ENCODE data around the gene NUDT1. TPM values are rescaled to one million over a fixed set of nuclear protein-coding genes. Genes with fewer than 3 reads are reported as not detected.
A peak's percentile ranks its signal among the peaks of the same experiment; 100 is the strongest.

The NUDT1 gene
- total RNA-seq, 1 experiment from 2014 or later, result 92.6 TPM

DNA sequence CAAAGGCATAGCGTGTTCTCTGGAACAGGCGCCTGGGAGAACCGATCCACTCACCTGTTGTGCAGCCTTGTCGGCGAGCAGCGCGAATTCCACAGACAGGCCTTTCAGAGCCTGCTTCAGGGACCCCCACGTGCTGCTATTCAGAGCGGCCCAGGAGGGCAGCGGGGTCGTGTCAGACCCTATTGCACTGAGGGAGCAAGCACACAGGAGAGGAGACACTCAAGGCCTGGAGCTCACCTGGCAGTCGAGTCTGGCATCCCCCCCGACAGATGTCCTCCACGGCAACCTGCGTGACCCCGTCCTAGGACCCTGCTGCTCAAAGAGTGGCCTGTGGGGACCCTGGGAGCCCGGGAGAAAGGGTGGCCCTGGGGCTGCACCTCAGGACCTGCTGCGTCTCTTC is 21.1 kb downstream of the NUDT1 start:
- Histone ChIP-seq H3K4me3 (ENCODE audit: low read depth in 2 of 2, low read length in 2 of 2) (no peak overlapping the region), H3K27ac (ENCODE audit: low read length) (no peak overlapping the region), H3K4me1 (ENCODE audit: control insufficient read depth, insufficient read depth, low read length) (peaks cover 9% of the 10 kb centered on the region), H3K9me3 (ENCODE audit: control insufficient read depth, insufficient read depth, low read depth, low read length) (no peaks in the 10 kb centered on the region), H3K27me3 (ENCODE audit: control insufficient read depth, insufficient read depth, low read length) (no peaks in the 10 kb centered on the region), H3K36me3 (ENCODE audit: control insufficient read depth, insufficient read depth, low read length) (no peaks in the 10 kb centered on the region)
- CTCF ChIA-PET, result no interaction called here
- ATAC-seq (no peak), DNase-seq (ENCODE audit: low read depth, low spot score) (no peak)
- POLR2A ChIA-PET, result no interaction called here
- intact Hi-C loops (cut with micrococcal nuclease; ENCODE audit: unreplicated experiment), result no loop called here
- in situ Hi-C loops (cut with HindIII; ENCODE audit: low pct_unique_long_range_greater_than_20kb, low sequenced_read_pairs), result no loop called here
- TF ChIP-seq, protein P1, sequence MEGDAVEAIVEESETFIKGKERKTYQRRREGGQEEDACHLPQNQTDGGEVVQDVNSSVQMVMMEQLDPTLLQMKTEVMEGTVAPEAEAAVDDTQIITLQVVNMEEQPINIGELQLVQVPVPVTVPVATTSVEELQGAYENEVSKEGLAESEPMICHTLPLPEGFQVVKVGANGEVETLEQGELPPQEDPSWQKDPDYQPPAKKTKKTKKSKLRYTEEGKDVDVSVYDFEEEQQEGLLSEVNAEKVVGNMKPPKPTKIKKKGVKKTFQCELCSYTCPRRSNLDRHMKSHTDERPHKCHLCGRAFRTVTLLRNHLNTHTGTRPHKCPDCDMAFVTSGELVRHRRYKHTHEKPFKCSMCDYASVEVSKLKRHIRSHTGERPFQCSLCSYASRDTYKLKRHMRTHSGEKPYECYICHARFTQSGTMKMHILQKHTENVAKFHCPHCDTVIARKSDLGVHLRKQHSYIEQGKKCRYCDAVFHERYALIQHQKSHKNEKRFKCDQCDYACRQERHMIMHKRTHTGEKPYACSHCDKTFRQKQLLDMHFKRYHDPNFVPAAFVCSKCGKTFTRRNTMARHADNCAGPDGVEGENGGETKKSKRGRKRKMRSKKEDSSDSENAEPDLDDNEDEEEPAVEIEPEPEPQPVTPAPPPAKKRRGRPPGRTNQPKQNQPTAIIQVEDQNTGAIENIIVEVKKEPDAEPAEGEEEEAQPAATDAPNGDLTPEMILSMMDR (IDR thresholded peaks at IDR 0.05), result no peak
- BruUV-seq (replicated peaks), result no TSS peak

- Histone ChIP-seq H3K4me1 (ENCODE audit: control insufficient read depth, insufficient read depth, low read length) (peaks cover 9% of the 10 kb centered on the region), H3K4me3 (ENCODE audit: low read depth in 2 of 2, low read length in 2 of 2) (no peak overlapping the region), H3K27me3 (ENCODE audit: control insufficient read depth, insufficient read depth, low read length) (no peaks in the 10 kb centered on the region), H3K27ac (ENCODE audit: low read length) (no peak overlapping the region), H3K9me3 (ENCODE audit: control insufficient read depth, insufficient read depth, low read depth, low read length) (no peaks in the 10 kb centered on the region), H3K36me3 (ENCODE audit: control insufficient read depth, insufficient read depth, low read length) (no peaks in the 10 kb centered on the region)
- ChIA-PET POLR2A (no interaction called here), CTCF (no interaction called here)
- ATAC-seq (no peak), DNase-seq (ENCODE audit: low read depth, low spot score) (no peak)
- intact Hi-C loops (cut with micrococcal nuclease; ENCODE audit: unreplicated experiment), result no loop called here
- TF ChIP-seq SIN3A (IDR thresholded peaks at IDR 0.05; ENCODE audit: borderline replicate concordance, insufficient read depth, low read depth, low read length) (no peak), TCF7L2 (IDR thresholded peaks at IDR 0.05; ENCODE audit: low read depth, low read length) (no peak), POLR2AphosphoS5 (IDR thresholded peaks at IDR 0.05; ENCODE audit: low read depth, low read length) (no peak), REST (IDR thresholded peaks at IDR 0.05; ENCODE audit: insufficient read depth in 1 of 2, low read depth in 2 of 2, low read length in 1 of 2) (no peak)
- TF ChIP-seq, protein P1 (IDR thresholded peaks at IDR 0.05), result no peak
- BruUV-seq (replicated peaks), result no TSS peak
- in situ Hi-C loops (cut with HindIII; ENCODE audit: low pct_unique_long_range_greater_than_20kb, low sequenced_read_pairs), result no loop called here
These were observed 22.1 kb downstream of the NUDT1 start for GRCh38 chr7:2264158-2264557.

GRCh38 chr7:2266911-2267310 is 24.9 kb downstream of the NUDT1 start:
- intact Hi-C loops (cut with micrococcal nuclease; ENCODE audit: unreplicated experiment), result no loop called here
- H3K27me3 ChIP-seq (ENCODE audit: control insufficient read depth, insufficient read depth, low read length), result no peaks in the 10 kb centered on the region
- TF ChIP-seq TCF7L2 (IDR thresholded peaks at IDR 0.05; ENCODE audit: low read depth, low read length) (no peak), SIN3A (IDR thresholded peaks at IDR 0.05; ENCODE audit: borderline replicate concordance, insufficient read depth, low read depth, low read length) (no peak), REST (IDR thresholded peaks at IDR 0.05; ENCODE audit: insufficient read depth in 1 of 2, low read depth in 2 of 2, low read length in 1 of 2) (no peak), POLR2AphosphoS5 (IDR thresholded peaks at IDR 0.05; ENCODE audit: low read depth, low read length) (peak; percentile 19; the same call in 1 of the 2 replicates)
- TF ChIP-seq, protein P1 (IDR thresholded peaks at IDR 0.05), result no peak
- DNase-seq (ENCODE audit: low read depth, low spot score) (no peak), ATAC-seq (peak; percentile 91)
- H3K4me3 ChIP-seq (ENCODE audit: low read depth in 2 of 2, low read length in 2 of 2), result no peak overlapping the region
- CTCF ChIA-PET, result no interaction called here
- POLR2A ChIA-PET, result interaction anchor here (0.6 kb wide), 1 partner anchor 17 kb away, joined by 3 read pairs; no protein-coding TSS in a partner anchor
- H3K36me3 ChIP-seq (ENCODE audit: control insufficient read depth, insufficient read depth, low read length), result no peaks in the 10 kb centered on the region
- peak overlapping the region; percentile 57; the same call in 1 of the 2 replicates for H3K27ac ChIP-seq (ENCODE audit: low read length)
- peaks cover 12% of the 10 kb centered on the region for H3K4me1 ChIP-seq (ENCODE audit: control insufficient read depth, insufficient read depth, low read length)
- BruUV-seq (replicated peaks), result TSS peak; percentile 50
- no peaks in the 10 kb centered on the region for H3K9me3 ChIP-seq (ENCODE audit: control insufficient read depth, insufficient read depth, low read depth, low read length)
- in situ Hi-C loops (cut with HindIII; ENCODE audit: low pct_unique_long_range_greater_than_20kb, low sequenced_read_pairs), result no loop called here
